H1 (cell line): ENCODE measurements around the gene MBNL1. TPM values are rescaled to one million over a fixed set of nuclear protein-coding genes. Genes with fewer than 3 reads are reported as not detected.

Source experiments
- CTCF ChIA-PET: fragments of 300-600 bp; sonication (Branson Sonifier 250); formaldehyde crosslinking; loops from one replicate; lab custom pipeline; 2021; ENCODE audit not compliant: partially characterized antibody; lab: Charles Lee
- POLR2A ChIA-PET: fragments of 300-600 bp; sonication (Branson Sonifier 250); formaldehyde crosslinking; loops from one replicate; lab custom pipeline; 2021; ENCODE audit warnings: inconsistent platforms; ENCODE audit not compliant: partially characterized antibody; lab: Charles Lee
- DNase-seq, 2 experiments: peaks; one replicate each; pipeline versions ENCODE4 v3.0.0 to v3.0.0-alpha.2; 2010 to 2022; ENCODE audit warnings: low spot score in 2 of 2, low read depth in 1 of 2, mixed read lengths in 1 of 2
- FAIRE-seq: peaks from 2 replicates; lab custom pipeline; 2011; peaks lifted over from hg19 to GRCh38; lab: Jason Lieb, UNC
- H2AFZ ChIP-seq: 2 replicates; pipeline ENCODE4 v1.8.1; 2012; ENCODE audit warnings: low read length, inconsistent platforms
- H2AK5ac ChIP-seq: 2 replicates; pipeline ENCODE4 v1.6.1; 2013; ENCODE audit warnings: low read depth, low read length
- H2BK120ac ChIP-seq: replicated peaks from 2 replicates; pipeline ENCODE3; 2013; ENCODE audit warnings: low read depth, low read length, inconsistent platforms
- H2BK12ac ChIP-seq: 2 replicates; pipeline ENCODE4 v1.6.1; 2013; ENCODE audit warnings: low read depth, low read length
- H2BK15ac ChIP-seq: 2 replicates; pipeline ENCODE4 v1.6.1; 2013; ENCODE audit warnings: low read length
- H2BK20ac ChIP-seq: 2 replicates; pipeline ENCODE4 v1.6.1; 2013; ENCODE audit warnings: low read length
- H2BK5ac ChIP-seq: 2 replicates; pipeline ENCODE4 v1.6.1; 2013; ENCODE audit warnings: low read depth, low read length
- H3K14ac ChIP-seq: 2 replicates; pipeline ENCODE4 v1.6.1; 2013; ENCODE audit warnings: inconsistent platforms; ENCODE audit not compliant: insufficient read length
- H3K18ac ChIP-seq: 2 replicates; pipeline ENCODE4 v1.6.1; 2013; ENCODE audit warnings: low read length; ENCODE audit errors: extremely low read depth
- H3K23ac ChIP-seq: 2 replicates; pipeline ENCODE4 v1.6.1; 2013; ENCODE audit warnings: inconsistent platforms; ENCODE audit not compliant: insufficient read length
- H3K23me2 ChIP-seq: 2 replicates; pipeline ENCODE4 v1.6.1; 2013; ENCODE audit warnings: low read depth, low read length
- H3K27ac ChIP-seq: 2 replicates; pipeline ENCODE4 v1.6.1; 2011; ENCODE audit warnings: low read depth, low read length, inconsistent platforms
- H3K27me3 ChIP-seq, 4 experiments: replicated peaks in 1 of 4; 1 replicate in 1 of 4; 2 replicates in 3 of 4; pipeline versions ENCODE4 v1.6.1 to v1.8.1; 2011 to 2013; ENCODE audit warnings: low read length in 3 of 4, mild to moderate bottlenecking in 3 of 4, inconsistent platforms in 2 of 4, mixed read lengths in 2 of 4, moderate library complexity in 1 of 4; ENCODE audit not compliant: control insufficient read depth in 3 of 4, insufficient read depth in 3 of 4; ENCODE audit errors: extremely low read depth in 1 of 4
- H3K36me3 ChIP-seq, 4 experiments: 2 replicates each; pipeline versions ENCODE4 v1.6.1 to v1.8.1; 2011 to 2013; ENCODE audit warnings: mild to moderate bottlenecking in 4 of 4, low read length in 3 of 4, moderate library complexity in 2 of 4, control low read depth in 1 of 4, inconsistent platforms in 1 of 4; ENCODE audit not compliant: insufficient read depth in 4 of 4, control insufficient read depth in 2 of 4
- H3K4ac ChIP-seq: replicated peaks from 2 replicates; pipeline ENCODE3; 2013; ENCODE audit warnings: low read length, low read depth, mixed read lengths, inconsistent platforms; ENCODE audit not compliant: insufficient read length
- H3K4me1 ChIP-seq, 4 experiments: replicated peaks in 1 of 4; 1 replicate in 1 of 4; 2 replicates in 3 of 4; pipeline versions ENCODE4 v1.6.1 to v1.8.1; 2011 to 2013; ENCODE audit warnings: low read length in 3 of 4, inconsistent platforms in 2 of 4, mixed read lengths in 1 of 4; ENCODE audit not compliant: insufficient read depth in 4 of 4, control insufficient read depth in 3 of 4
- H3K4me2 ChIP-seq, 2 experiments: 2 replicates each; pipeline versions ENCODE4 v1.6.1 to v1.8.1; 2011 to 2013; ENCODE audit warnings: low read depth in 2 of 2, low read length in 2 of 2, control low read depth in 1 of 2, inconsistent platforms in 1 of 2, mild to moderate bottlenecking in 1 of 2; ENCODE audit not compliant: insufficient read depth in 1 of 2
- H3K4me3 ChIP-seq, 4 experiments: fragments of 200-600, 300-600 bp in 1 of 4; sonication (generic), shearing (Covaris generic), sonication (Bioruptor Twin) in 1 of 4; 2 replicates each; pipeline versions ENCODE4 v1.5.1 to v1.8.1; 2011 to 2016; ENCODE audit warnings: low read length in 4 of 4, low read depth in 3 of 4, control low read depth in 2 of 4, inconsistent platforms in 2 of 4, mild to moderate bottlenecking in 2 of 4, mixed read lengths in 1 of 4, moderate library complexity in 1 of 4; ENCODE audit not compliant: insufficient read depth in 2 of 4; ENCODE audit errors: extremely low read depth in 1 of 4
- H3K56ac ChIP-seq: replicated peaks from 2 replicates; pipeline ENCODE3; 2013; ENCODE audit warnings: low read depth, mild to moderate bottlenecking, mixed read lengths, low read length, inconsistent platforms; ENCODE audit not compliant: insufficient read length
- H3K79me1 ChIP-seq: 2 replicates; pipeline ENCODE4 v1.6.1; 2013; ENCODE audit warnings: low read depth, low read length, control low read depth
- H3K79me2 ChIP-seq, 2 experiments: 2 replicates each; pipeline versions ENCODE4 v1.6.1 to v1.8.1; 2012 to 2013; ENCODE audit warnings: low read length in 2 of 2, mild to moderate bottlenecking in 2 of 2, inconsistent platforms in 1 of 2; ENCODE audit not compliant: insufficient read depth in 2 of 2, control insufficient read depth in 1 of 2
- H3K9ac ChIP-seq, 4 experiments: replicated peaks in 1 of 4; 1 replicate in 1 of 4; 2 replicates in 3 of 4; pipeline versions ENCODE4 v1.6.1 to v1.8.1; 2011 to 2013; ENCODE audit warnings: low read depth in 3 of 4, low read length in 3 of 4, control low read depth in 2 of 4, mild to moderate bottlenecking in 2 of 4, moderate library complexity in 2 of 4, inconsistent platforms in 1 of 4; ENCODE audit errors: extremely low read depth in 1 of 4
- H3K9me3 ChIP-seq, 2 experiments: 2 replicates each; pipeline versions ENCODE4 v1.6.1 to v1.8.1; 2012 to 2013; ENCODE audit warnings: mild to moderate bottlenecking in 2 of 2, moderate library complexity in 2 of 2, control low read depth in 1 of 2, inconsistent platforms in 1 of 2, low read depth in 1 of 2, low read length in 1 of 2, mixed read lengths in 1 of 2; ENCODE audit not compliant: insufficient read depth in 2 of 2
- H4K20me1 ChIP-seq, 2 experiments: replicated peaks in 1 of 2; 2 replicates each; pipeline versions ENCODE3 to v1.8.1; 2011 to 2013; ENCODE audit warnings: inconsistent platforms in 2 of 2, low read length in 2 of 2, mild to moderate bottlenecking in 1 of 2; ENCODE audit not compliant: insufficient read depth in 2 of 2, control insufficient read depth in 1 of 2
- H4K5ac ChIP-seq: 2 replicates; pipeline ENCODE4 v1.6.1; 2013; ENCODE audit warnings: low read length, low read depth, mixed read lengths, inconsistent platforms; ENCODE audit not compliant: insufficient read length
- H4K8ac ChIP-seq: 2 replicates; pipeline ENCODE4 v1.8.0; 2013; ENCODE audit warnings: mild to moderate bottlenecking, moderate library complexity, low read length, inconsistent platforms; ENCODE audit not compliant: insufficient read depth; ENCODE audit errors: extremely low read depth
- H4K91ac ChIP-seq: replicated peaks from 2 replicates; pipeline ENCODE3; 2013; ENCODE audit warnings: low read length, mixed read lengths, inconsistent platforms; ENCODE audit not compliant: insufficient read length
- BACH1 ChIP-seq: IDR thresholded peaks from 2 replicates; pipeline ENCODE4 v1.6.1; 2012; ENCODE audit warnings: low read length, improper control_type of control experiment
- CBX5 ChIP-seq: fragments of 300-800, 300-1000 bp; sonication (generic); IDR thresholded peaks from 2 replicates; pipeline ENCODE4 v1.7.1; 2016; ENCODE audit warnings: antibody characterized with exemption, low read length, low read depth
- CHD2 ChIP-seq: IDR thresholded peaks from 2 replicates; pipeline ENCODE4 v1.6.1; 2012; ENCODE audit warnings: low read length, improper control_type of control experiment
- FOSL1 ChIP-seq: IDR thresholded peaks from 2 replicates; pipeline ENCODE4 v1.6.1; 2011; ENCODE audit warnings: mild to moderate bottlenecking, low read depth, low read length, moderate library complexity; ENCODE audit not compliant: insufficient read depth
- GTF2F1 ChIP-seq: IDR thresholded peaks from 2 replicates; pipeline ENCODE4 v1.6.1; 2012; ENCODE audit warnings: low read depth, low read length, improper control_type of control experiment, borderline replicate concordance
- JUND ChIP-seq: IDR thresholded peaks from 2 replicates; pipeline ENCODE4 v1.6.1; 2011; ENCODE audit warnings: mild to moderate bottlenecking, improper control_type of control experiment, low read length
- POLR2A ChIP-seq, 2 experiments: IDR thresholded peaks; 1 replicate in 1 of 2; 2 replicates in 1 of 2; pipeline ENCODE4 v1.6.1; 2011; ENCODE audit warnings: low read depth in 2 of 2, low read length in 2 of 2, mild to moderate bottlenecking in 2 of 2; ENCODE audit errors: control extremely low read depth in 1 of 2
- RAD21 ChIP-seq, 2 experiments: IDR thresholded peaks in 1 of 2; conservative IDR thresholded peaks in 1 of 2; 2 replicates each; pipeline ENCODE4 v1.6.1; 2011; ENCODE audit warnings: low read depth in 2 of 2, low read length in 2 of 2, improper control_type of control experiment in 1 of 2, inconsistent platforms in 1 of 2, mild to moderate bottlenecking in 1 of 2, moderate library complexity in 1 of 2
- RBBP5 ChIP-seq: IDR thresholded peaks from 2 replicates; pipeline ENCODE4 v1.7.1; 2012; ENCODE audit warnings: low read depth, mild to moderate bottlenecking, inconsistent platforms, low read length, moderate library complexity, borderline replicate concordance
- RNF2 ChIP-seq: fragments of 200-900, 300-1000 bp; sonication (generic); IDR thresholded peaks from 2 replicates; pipeline ENCODE4 v1.7.1; 2016; ENCODE audit warnings: borderline replicate concordance, low read depth, mild to moderate bottlenecking, antibody characterized with exemption, low read length; ENCODE audit not compliant: poor library complexity, severe bottlenecking; ENCODE audit errors: missing control alignments
- SAP30 ChIP-seq: fragments of 300-600 bp; sonication (generic); IDR thresholded peaks from 2 replicates; pipeline ENCODE4 v1.7.1; 2012; ENCODE audit warnings: low read length, moderate library complexity, mild to moderate bottlenecking, inconsistent platforms; ENCODE audit not compliant: insufficient read depth, insufficient replicate concordance
- SIRT6 ChIP-seq: IDR thresholded peaks from one replicate; pipeline ENCODE4 v1.7.1; 2012; ENCODE audit warnings: low read length, inconsistent platforms
- TCF12 ChIP-seq: IDR thresholded peaks from 2 replicates; pipeline ENCODE4 v1.6.1; 2011; ENCODE audit warnings: low read depth, mild to moderate bottlenecking, low read length
- USF2 ChIP-seq: IDR thresholded peaks from 2 replicates; pipeline ENCODE4 v1.6.1; 2011; ENCODE audit warnings: low read length, improper control_type of control experiment
- polyA plus RNA-seq, 7 experiments: library from polyadenylated mRNA; depleted of rRNA in 3 of 7; stranded (reverse) in 5 of 7; unstranded in 2 of 7; fragments of >200 nt in 5 of 7; fragments of 200-250 nt in 2 of 7; gene quantifications; 1 replicate in 5 of 7; 2 replicates in 1 of 7; 4 replicates in 1 of 7; pipeline versions ENCODE4 v1.2.1 to v1.2.3, GENCODE V29; 2011 to 2013; ENCODE audit warnings: missing spikeins in 2 of 7, mixed read lengths in 2 of 7
- total RNA-seq: library from RNA; stranded (reverse); fragmentation: NEBNext Ultra II Directional; extraction: Animal tissue kit (Norgen Biotek cat#: 25700); gene quantifications from 2 replicates; pipeline ENCODE4 v1.2.1, GENCODE V29; 2021

The MBNL1 gene
- total and polyA plus RNA-seq, 2 of the 8 experiments (the other 6 are each of a cell fraction or from before 2014, with no cell fraction given): 5.0 to 16.4 TPM

- Histone ChIP-seq H3K79me2 (peaks cover 0 to 16% of the 10 kb centered on the region in 2 experiments; a peak in 1 of 4 replicates), H3K27me3 (no peaks in the 10 kb centered on the region), H4K91ac (no peak overlapping the region), H2BK20ac (no peak overlapping the region), H4K8ac (no peak overlapping the region), H2AFZ (no peak overlapping the region), H2BK12ac (no peak overlapping the region), H3K4me3 (no peak overlapping the region), H3K56ac (no peak overlapping the region), H3K79me1 (no peaks in the 10 kb centered on the region), H3K36me3 (no peaks in the 10 kb centered on the region; a peak in 1 of 8 replicates), H3K4me1 (peaks cover 4 to 21% (median 14%) of the 10 kb centered on the region in 4 experiments), H2AK5ac (no peak overlapping the region), H3K23ac (no peak overlapping the region), H4K20me1 (no peaks in the 10 kb centered on the region), H2BK15ac (no peak overlapping the region), H3K9me3 (no peaks in the 10 kb centered on the region), H3K4ac (no peak overlapping the region), H3K14ac (no peak overlapping the region), H3K4me2 (no peak overlapping the region), H2BK120ac (no peak overlapping the region)
- ChIA-PET POLR2A (no interaction called here), CTCF (interaction anchor here (0.6 to 1.2 kb wide), 2 partner anchors 11 to 19 kb away, joined by 3 to 4 read pairs; no protein-coding TSS in a partner anchor)
- no peak for FAIRE-seq
- DNase-seq: no peak
- no peak for TF ChIP-seq FOSL1
- no peak for TF ChIP-seq TCF12
- TF ChIP-seq RNF2: no peak
- TF ChIP-seq SIRT6: no peak
- no peak for TF ChIP-seq RBBP5
- no peak for TF ChIP-seq CBX5
- no peak for TF ChIP-seq POLR2A (IDR thresholded peaks at IDR 0.05; ENCODE audit: control extremely low read depth in 1 of 2, low read depth in 2 of 2, low read length in 2 of 2)
- no peak for TF ChIP-seq RAD21 (IDR thresholded peaks at IDR 0.05 in 1 of 2, conservative IDR thresholded peaks at IDR 0.05 in 1 of 2; ENCODE audit: low read depth in 2 of 2, low read length in 2 of 2)
- TF ChIP-seq BACH1: no peak
- no peak for TF ChIP-seq SAP30
- no peak for TF ChIP-seq USF2
- no peak for TF ChIP-seq CHD2
- no peak for TF ChIP-seq JUND
- TF ChIP-seq GTF2F1: no peak
- TF ChIP-seq, all 59 proteins: peak for 0
- Histone ChIP-seq H4K5ac (no peak overlapping the region), H3K9ac (no peak overlapping the region), H2BK5ac (no peak overlapping the region), H3K23me2 (no peaks in the 10 kb centered on the region), H3K18ac (no peak overlapping the region), H3K27ac (no peak overlapping the region)
These were observed 35.4 kb downstream of the MBNL1 start for GRCh38 chr3:152304160-152304559.
